Transverse colon (tissue), 3 donors: Measurements from ENCODE around the gene ADGRF5.

Experiments used
- POLR2A ChIP-seq: fragments of 450-650 bp; IDR thresholded peaks from one replicate; pipeline ENCODE4 v1.6.1; 2016; ENCODE audit warnings: antibody characterized with exemption, mild to moderate bottlenecking, moderate library complexity
- TF ChIP-seq, protein P1 (sequence below), 5 experiments: fragments of 200-600 bp in 3 of 5; fragments of 450-650 bp in 2 of 5; sonication (generic) in 3 of 5; IDR thresholded peaks; 1 replicate in 2 of 5; 2 replicates in 3 of 5; pipeline ENCODE4 v1.5.1; 2016 to 2017; ENCODE audit warnings: antibody characterized with exemption in 5 of 5, inconsistent platforms in 3 of 5, mild to moderate bottlenecking in 2 of 5, moderate library complexity in 1 of 5

DNA sequence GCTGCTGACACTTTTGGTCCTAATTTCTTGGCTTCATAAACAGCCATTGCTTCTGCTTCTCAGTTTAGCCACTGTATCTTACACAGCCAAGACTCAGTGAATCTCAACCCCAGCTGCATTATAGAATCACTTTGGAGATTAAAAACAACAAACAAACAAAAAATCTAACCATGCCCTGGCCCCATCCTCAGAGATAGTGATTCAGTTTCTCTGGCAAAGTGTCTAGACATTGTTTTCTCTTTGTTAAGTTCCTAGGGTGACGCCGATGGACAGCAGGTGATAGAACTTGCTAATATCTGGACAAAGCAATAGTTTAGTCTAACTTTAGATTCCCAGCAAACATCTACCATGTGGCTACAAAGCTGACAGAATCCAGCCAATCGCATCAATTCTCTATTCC is 2.9 kb downstream of the ADGRF5 start:
- TF ChIP-seq, protein P1, sequence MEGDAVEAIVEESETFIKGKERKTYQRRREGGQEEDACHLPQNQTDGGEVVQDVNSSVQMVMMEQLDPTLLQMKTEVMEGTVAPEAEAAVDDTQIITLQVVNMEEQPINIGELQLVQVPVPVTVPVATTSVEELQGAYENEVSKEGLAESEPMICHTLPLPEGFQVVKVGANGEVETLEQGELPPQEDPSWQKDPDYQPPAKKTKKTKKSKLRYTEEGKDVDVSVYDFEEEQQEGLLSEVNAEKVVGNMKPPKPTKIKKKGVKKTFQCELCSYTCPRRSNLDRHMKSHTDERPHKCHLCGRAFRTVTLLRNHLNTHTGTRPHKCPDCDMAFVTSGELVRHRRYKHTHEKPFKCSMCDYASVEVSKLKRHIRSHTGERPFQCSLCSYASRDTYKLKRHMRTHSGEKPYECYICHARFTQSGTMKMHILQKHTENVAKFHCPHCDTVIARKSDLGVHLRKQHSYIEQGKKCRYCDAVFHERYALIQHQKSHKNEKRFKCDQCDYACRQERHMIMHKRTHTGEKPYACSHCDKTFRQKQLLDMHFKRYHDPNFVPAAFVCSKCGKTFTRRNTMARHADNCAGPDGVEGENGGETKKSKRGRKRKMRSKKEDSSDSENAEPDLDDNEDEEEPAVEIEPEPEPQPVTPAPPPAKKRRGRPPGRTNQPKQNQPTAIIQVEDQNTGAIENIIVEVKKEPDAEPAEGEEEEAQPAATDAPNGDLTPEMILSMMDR (IDR thresholded peaks at IDR 0.05): no peak
- no peak for TF ChIP-seq POLR2A
